Kidney glomerular epithelial cell (primary cell): ENCODE results near the gene SHH.

Source experiments
- DNase-seq: peaks from one replicate; lab custom pipeline; 2025; lab: John Stamatoyannopoulos, UW

SHH gene

GRCh38 chr7:155811895-155812761, at the start of gene SHH:
Gene SHH (minus strand): TSS chr7:155812463. CDS start chr7:155812122, 341 bp downstream.
- peak; percentile 19 for DNase-seq

GRCh38 chr7:155861480-155861868, 49.2 kb upstream of the SHH start:
- DNase-seq: no peak

- DNase-seq: peak; percentile 74
Measured at GRCh38 chr7:155860840-155861479, 48.7 kb upstream of the SHH start.

- no peak for DNase-seq
Measured at GRCh38 chr7:155860461-155860839, 48.2 kb upstream of the SHH start.

- peak; percentile 25 for DNase-seq
Measured at GRCh38 chr7:155858521-155859061, 46.3 kb upstream of the SHH start.

GRCh38 chr7:155857141-155857540, 44.9 kb upstream of the SHH start:
- no peak for DNase-seq

GRCh38 chr7:155856656-155857055, 44.4 kb upstream of the SHH start:
- DNase-seq: no peak

- no peak for DNase-seq
Measured at GRCh38 chr7:155852426-155853301, 40.4 kb upstream of the SHH start.

- no peak for DNase-seq
Measured at GRCh38 chr7:155851892-155852291, 39.6 kb upstream of the SHH start.

GRCh38 chr7:155850766-155851678, 38.8 kb upstream of the SHH start:
- no peak for DNase-seq

- DNase-seq: no peak
Measured at GRCh38 chr7:155850001-155850436, 37.8 kb upstream of the SHH start.

GRCh38 chr7:155848691-155849669, 36.7 kb upstream of the SHH start:
- no peak for DNase-seq

GRCh38 chr7:155847821-155848435, 35.7 kb upstream of the SHH start:
- DNase-seq: no peak

GRCh38 chr7:155846936-155847335, 34.7 kb upstream of the SHH start:
- no peak for DNase-seq

GRCh38 chr7:155846156-155846555, 33.9 kb upstream of the SHH start:
- no peak for DNase-seq

- no peak for DNase-seq
Measured at GRCh38 chr7:155845226-155845625, 33.0 kb upstream of the SHH start.

GRCh38 chr7:155844526-155844925, 32.3 kb upstream of the SHH start:
- no peak for DNase-seq

GRCh38 chr7:155844019-155844453, 31.8 kb upstream of the SHH start:
- peak; percentile 45 for DNase-seq

GRCh38 chr7:155843426-155844018, 31.3 kb upstream of the SHH start:
- no peak for DNase-seq
